ENCODE results near the gene BCAP29. TPM values are rescaled to one million over a fixed set of nuclear protein-coding genes. Genes with fewer than 3 reads are reported as not detected.
A peak's percentile ranks its signal among the peaks of the same experiment; 100 is the strongest.
"Not testable (repeated sequence)": the region's sequence is repeated elsewhere in the genome, so short reads cannot be mapped to it uniquely, and the experiment has no call there.

The BCAP29 gene
- total RNA-seq, 4 donors from 2014 or later: 217 to 276 (median 221) TPM

DNA sequence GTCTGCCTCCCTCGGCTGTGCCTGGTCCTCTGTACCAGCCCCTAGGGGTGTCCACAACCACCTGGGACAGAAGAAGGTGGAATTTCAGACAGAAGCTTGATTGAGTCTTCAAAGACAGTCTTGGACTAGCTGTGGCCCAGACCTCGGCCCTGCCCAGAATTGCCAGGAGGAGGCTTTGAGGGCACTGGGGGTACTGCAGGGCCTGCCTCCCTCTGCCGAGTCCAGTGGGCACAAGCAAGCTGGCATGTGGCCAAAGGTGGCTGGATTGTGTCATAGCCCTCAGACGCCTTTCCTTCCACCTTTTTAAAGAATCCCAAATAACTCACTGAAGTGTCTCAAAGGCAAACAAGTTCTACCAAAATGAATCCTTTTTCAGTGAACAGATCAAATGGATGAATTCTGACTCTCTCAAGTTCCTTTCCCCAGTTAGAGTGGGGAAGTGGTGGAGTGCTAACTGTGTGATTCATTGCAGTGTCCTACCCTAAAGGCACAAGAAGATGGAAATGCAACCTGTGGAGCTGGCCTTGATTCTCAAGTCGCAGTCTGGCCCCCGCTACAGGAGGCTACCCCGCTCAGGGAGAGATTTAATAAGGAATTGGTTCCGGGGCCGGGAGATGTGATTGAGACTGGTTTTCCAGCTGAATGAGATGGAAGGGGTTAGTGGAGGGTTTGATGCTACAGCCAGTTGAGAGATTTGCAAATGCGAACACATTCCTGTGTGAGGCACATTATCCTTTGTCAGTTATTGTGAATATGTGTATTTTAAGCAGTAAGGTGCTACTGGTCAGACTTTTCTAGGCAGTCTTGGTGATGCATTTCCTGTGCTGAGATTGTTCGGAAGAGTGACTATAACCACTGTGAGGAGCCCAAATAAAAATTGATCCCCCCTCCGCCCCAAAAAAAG, 51.8 kb downstream of the BCAP29 start:
- Histone ChIP-seq H3K27me3 (no peaks in the 10 kb centered on the region), H3K27ac (peak overlapping the region in 1 of 3 donors; percentile 24), H3K36me3 (no peaks in the 10 kb centered on the region), H3K4me1 (peaks cover 3 to 22% of the 10 kb centered on the region in 2 donors), H3K4me3 (replicated peaks in 1 of 3) (no peak overlapping the region), H3K9me3 (no peaks in the 10 kb centered on the region)
- no peak for TF ChIP-seq POLR2A (IDR thresholded peaks at IDR 0.05)
- TF ChIP-seq, protein P1, sequence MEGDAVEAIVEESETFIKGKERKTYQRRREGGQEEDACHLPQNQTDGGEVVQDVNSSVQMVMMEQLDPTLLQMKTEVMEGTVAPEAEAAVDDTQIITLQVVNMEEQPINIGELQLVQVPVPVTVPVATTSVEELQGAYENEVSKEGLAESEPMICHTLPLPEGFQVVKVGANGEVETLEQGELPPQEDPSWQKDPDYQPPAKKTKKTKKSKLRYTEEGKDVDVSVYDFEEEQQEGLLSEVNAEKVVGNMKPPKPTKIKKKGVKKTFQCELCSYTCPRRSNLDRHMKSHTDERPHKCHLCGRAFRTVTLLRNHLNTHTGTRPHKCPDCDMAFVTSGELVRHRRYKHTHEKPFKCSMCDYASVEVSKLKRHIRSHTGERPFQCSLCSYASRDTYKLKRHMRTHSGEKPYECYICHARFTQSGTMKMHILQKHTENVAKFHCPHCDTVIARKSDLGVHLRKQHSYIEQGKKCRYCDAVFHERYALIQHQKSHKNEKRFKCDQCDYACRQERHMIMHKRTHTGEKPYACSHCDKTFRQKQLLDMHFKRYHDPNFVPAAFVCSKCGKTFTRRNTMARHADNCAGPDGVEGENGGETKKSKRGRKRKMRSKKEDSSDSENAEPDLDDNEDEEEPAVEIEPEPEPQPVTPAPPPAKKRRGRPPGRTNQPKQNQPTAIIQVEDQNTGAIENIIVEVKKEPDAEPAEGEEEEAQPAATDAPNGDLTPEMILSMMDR (IDR thresholded peaks at IDR 0.05): no peak
- DNase-seq: peak; percentile 18 to 27
- 89 to 93% methylated on average over 12 of the region's 12 CpGs for WGBS, 2 donors
- intact Hi-C loops (cut with DNase I): no loop called here

DNA sequence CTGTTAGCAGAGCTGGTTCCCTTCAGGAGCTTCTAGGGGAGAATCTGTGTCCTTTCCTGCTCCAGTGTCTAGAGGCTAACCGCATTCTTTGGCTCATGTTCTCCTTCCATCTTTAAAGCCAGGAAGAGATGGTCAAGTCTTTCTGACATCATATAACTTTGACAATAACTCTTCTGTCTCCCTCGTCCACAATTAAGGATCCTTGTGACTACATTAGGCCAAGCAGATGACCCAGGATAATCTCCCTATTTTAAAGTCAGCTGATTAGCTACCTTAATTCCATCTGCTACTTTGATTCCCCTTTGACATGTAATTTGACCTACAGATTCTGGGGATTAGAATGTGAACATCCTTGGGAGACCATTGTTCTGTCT, 52.4 kb downstream of the BCAP29 start:
- no peak for DNase-seq
- WGBS, 2 donors: 91 to 100% methylated on average over 2 of the region's 2 CpGs
- peaks cover 3 to 22% of the 10 kb centered on the region in 2 donors for H3K4me1 ChIP-seq
- intact Hi-C loops (cut with DNase I): no loop called here
- no peak overlapping the region for H3K27ac ChIP-seq
- no peak for TF ChIP-seq POLR2A (IDR thresholded peaks at IDR 0.05)
- TF ChIP-seq, protein P1 (IDR thresholded peaks at IDR 0.05): no peak
- no peak overlapping the region for H3K4me3 ChIP-seq (replicated peaks in 1 of 3)
- H3K9me3 ChIP-seq: no peaks in the 10 kb centered on the region
- H3K27me3 ChIP-seq: no peaks in the 10 kb centered on the region
- H3K36me3 ChIP-seq: no peaks in the 10 kb centered on the region

DNA sequence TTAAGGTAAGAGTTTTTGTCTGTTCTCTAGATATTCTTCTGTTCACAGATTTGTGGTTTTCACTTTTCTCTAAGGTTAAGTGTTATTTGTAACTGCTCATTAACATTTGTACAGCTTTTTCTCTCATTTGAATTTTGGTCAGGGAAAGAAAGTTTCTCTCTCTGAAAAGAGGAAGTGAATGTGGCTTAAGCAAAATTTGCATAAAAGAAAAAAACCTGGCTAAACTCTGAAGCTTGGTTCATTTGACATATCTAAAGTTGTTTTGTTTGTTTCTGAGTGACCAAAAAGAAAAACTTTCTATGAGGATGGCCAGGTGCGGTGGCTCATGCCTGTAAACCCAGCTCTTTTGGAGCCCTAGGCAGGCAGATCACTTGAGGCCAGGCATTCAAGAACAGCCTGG, 58.5 kb downstream of the BCAP29 start:
- Histone ChIP-seq H3K36me3 (no peaks in the 10 kb centered on the region), H3K27ac (peak overlapping the region; percentile 3 to 47 (median 14)), H3K4me3 (replicated peaks in 1 of 3) (no peak overlapping the region), H3K4me1 (peaks cover 3 to 16% of the 10 kb centered on the region in 2 donors), H3K9me3 (no peaks in the 10 kb centered on the region), H3K27me3 (no peaks in the 10 kb centered on the region)
- DNase-seq: no peak
- TF ChIP-seq, protein P1 (IDR thresholded peaks at IDR 0.05): no peak
- no peak for TF ChIP-seq POLR2A (IDR thresholded peaks at IDR 0.05)
- 62 to 87% methylated on average over 1 of the region's 1 CpG for WGBS, 2 donors
- intact Hi-C loops (cut with DNase I): no loop called here

DNA sequence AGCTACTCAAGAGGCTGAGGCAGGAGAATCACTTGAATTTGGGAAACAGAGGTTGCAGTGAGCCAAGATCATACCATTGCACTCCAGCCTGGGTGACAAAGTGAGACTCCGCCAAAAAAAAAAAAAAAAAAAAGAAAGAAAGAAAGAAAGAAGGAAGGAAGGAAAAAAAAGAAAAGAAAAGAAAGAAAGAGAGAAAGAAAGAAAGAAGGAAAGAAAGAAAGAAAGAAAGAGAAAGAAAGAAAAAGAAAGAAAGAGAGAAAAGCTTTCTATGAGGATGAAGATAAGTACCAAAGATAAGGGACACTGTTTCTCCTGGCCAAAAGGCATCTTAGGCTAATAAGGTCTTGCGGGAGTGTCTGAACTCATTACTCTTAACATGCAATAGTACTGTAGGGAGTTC, 59.0 kb downstream of the BCAP29 start:
- H3K36me3 ChIP-seq; H3K4me3 ChIP-seq (replicated peaks in 1 of 3); H3K27me3 ChIP-seq; DNase-seq; H3K9me3 ChIP-seq; intact Hi-C loops (cut with DNase I): not testable (repeated sequence)
- 96 to 97% methylated on average over 2 of the region's 2 CpGs for WGBS, 2 donors
- Histone ChIP-seq H3K27ac (peak overlapping the region in 1 of 3 donors; percentile 47), H3K4me1 (peaks cover 1 to 12% of the 10 kb centered on the region in 2 donors)

DNA sequence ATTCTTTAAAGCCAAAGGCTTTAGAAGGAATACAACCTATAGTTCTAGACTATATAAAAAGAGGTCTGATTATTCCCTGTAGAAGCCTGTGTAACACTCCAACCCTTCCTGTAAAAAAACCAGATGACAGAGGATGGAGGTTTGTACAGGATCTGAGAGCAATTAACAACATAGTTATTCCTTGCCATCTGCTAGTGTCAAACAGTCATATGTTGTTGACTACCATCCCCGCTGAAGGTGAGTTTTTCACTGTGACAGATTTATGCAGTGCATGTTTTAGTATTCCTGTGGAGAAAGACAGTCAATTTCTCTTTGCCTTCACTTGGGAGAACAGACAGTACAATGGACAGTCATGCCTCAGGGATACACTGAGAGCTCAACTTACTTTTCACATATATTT, 61.6 kb downstream of the BCAP29 start:
- intact Hi-C loops (cut with DNase I): no loop called here
- Histone ChIP-seq H3K9me3 (no peaks in the 10 kb centered on the region), H3K36me3 (no peaks in the 10 kb centered on the region), H3K27me3 (no peaks in the 10 kb centered on the region), H3K4me1 (peaks cover 0 to 11% of the 10 kb centered on the region in 2 donors), H3K27ac (no peak overlapping the region), H3K4me3 (replicated peaks in 1 of 3) (no peak overlapping the region)
- no peak for DNase-seq
- no peak for TF ChIP-seq POLR2A (IDR thresholded peaks at IDR 0.05)
- TF ChIP-seq, protein P1 (IDR thresholded peaks at IDR 0.05): no peak
- 81 to 89% methylated on average over 1 of the region's 1 CpG for WGBS, 2 donors

All from thyroid gland (tissue), 4 donors.